PFSK-1 (cell line): Measurements from ENCODE around the gene INPP5D.

Source experiments
- FOXP2 ChIP-seq: optimal IDR thresholded peaks from 2 replicates; pipeline ENCODE3; 2011; ENCODE audit warnings: borderline replicate concordance, control low read depth, inconsistent platforms; ENCODE audit not compliant: insufficient read depth; ENCODE audit errors: extremely low read length, extremely low read depth
- POLR2AphosphoS5 ChIP-seq: IDR thresholded peaks from 2 replicates; pipeline ENCODE4 v1.6.1; 2012; ENCODE audit warnings: low read depth, mild to moderate bottlenecking, control low read depth, low read length, moderate library complexity
- REST ChIP-seq, 2 experiments: IDR thresholded peaks; 2 replicates each; pipeline versions ENCODE4 v1.6.1 to v1.8.0; 2011 to 2012; ENCODE audit warnings: low read depth in 2 of 2, low read length in 2 of 2, control low read depth in 1 of 2, inconsistent platforms in 1 of 2, mild to moderate bottlenecking in 1 of 2, moderate library complexity in 1 of 2; ENCODE audit not compliant: insufficient read depth in 1 of 2
- SIN3A ChIP-seq: IDR thresholded peaks from 2 replicates; pipeline ENCODE4 v1.6.1; 2012; ENCODE audit warnings: mild to moderate bottlenecking, low read length, moderate library complexity, borderline replicate concordance; ENCODE audit not compliant: insufficient read depth
- TAF1 ChIP-seq: IDR thresholded peaks from 2 replicates; pipeline ENCODE4 v1.6.1; 2012; ENCODE audit warnings: low read length, control low read depth, borderline replicate concordance; ENCODE audit not compliant: insufficient read depth

Gene INPP5D

GRCh38 chr2:233163486-233164103, 103.5 kb downstream of the INPP5D start:
- TF ChIP-seq POLR2AphosphoS5 (no peak), FOXP2 (no peak), REST (IDR thresholded peaks at IDR 0.05; ENCODE audit: insufficient read depth in 1 of 2, low read depth in 2 of 2, low read length in 2 of 2) (no peak), TAF1 (no peak), SIN3A (no peak)

DNA sequence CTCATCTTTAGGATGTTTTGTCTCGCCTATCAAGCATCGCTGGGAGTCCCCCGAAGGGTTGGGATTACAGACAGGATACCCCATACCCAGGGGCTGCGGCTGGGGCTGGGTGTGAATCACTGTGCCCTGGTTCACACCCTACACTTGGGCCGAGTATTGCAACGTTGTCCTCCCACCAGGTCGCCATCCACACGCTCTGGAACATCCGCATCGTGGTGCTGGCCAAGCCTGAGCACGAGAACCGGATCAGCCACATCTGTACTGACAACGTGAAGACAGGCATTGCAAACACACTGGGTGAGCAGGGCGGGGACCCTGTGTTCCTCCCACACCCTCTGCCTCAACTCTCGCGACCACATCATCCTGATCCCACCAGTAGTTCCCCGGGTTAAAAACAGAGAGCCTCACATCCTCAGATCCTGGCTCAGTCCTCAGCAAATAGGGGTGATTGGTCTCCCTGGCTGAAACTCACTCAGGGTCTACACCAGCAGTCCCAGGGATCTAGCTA, 104.0 kb downstream of the INPP5D start:
- TF ChIP-seq POLR2AphosphoS5 (no peak), TAF1 (no peak), REST (IDR thresholded peaks at IDR 0.05; ENCODE audit: insufficient read depth in 1 of 2, low read depth in 2 of 2, low read length in 2 of 2) (no peak), SIN3A (no peak), FOXP2 (no peak)

DNA sequence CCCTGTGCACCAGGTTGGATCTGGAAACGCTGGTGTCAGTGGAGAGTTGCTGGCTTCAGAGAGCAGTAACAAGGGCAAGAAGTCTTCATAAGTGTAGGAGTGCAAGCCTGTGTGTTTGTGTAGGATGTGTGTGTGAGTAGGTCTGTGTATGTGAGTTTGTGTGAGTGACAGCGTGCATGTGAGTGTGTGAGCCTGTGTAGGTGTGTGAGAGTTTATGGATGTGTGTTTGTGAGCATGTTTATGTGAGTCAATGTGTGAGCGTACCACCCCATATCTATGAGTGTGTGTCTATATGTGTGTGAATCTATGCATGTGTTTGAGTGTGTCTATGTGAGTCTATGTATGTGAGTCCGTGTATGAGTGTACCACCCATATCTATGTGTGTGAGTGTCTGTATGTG, 104.8 kb downstream of the INPP5D start:
- TF ChIP-seq POLR2AphosphoS5 (no peak), SIN3A (no peak)

DNA sequence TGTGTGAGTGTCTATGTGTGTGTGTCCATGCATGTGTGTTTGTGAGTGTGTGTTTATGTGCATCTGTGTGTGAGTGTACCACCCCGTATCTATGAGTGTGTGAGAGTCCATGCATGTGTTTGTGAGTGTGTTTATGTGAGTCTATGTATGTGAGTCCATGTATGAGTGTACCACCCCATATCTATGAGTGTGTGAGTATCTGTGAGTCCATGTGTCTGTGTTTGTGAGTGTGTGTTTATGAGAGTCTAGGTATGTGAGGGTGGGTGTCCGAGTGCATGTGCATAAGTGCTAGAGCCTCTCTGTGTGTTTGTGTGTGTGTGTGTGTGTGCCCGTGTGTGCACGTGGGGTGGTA, 105.4 kb downstream of the INPP5D start:
- TF ChIP-seq SIN3A (no peak), TAF1 (no peak), FOXP2 (no peak), REST (IDR thresholded peaks at IDR 0.05; ENCODE audit: insufficient read depth in 1 of 2, low read depth in 2 of 2, low read length in 2 of 2) (no peak), POLR2AphosphoS5 (no peak)

- no peak for TF ChIP-seq POLR2AphosphoS5
- 0 out of 4 replicates have a peak, but pooled peaks of 1 of the 2 experiments have one; percentile 12 for TF ChIP-seq REST (IDR thresholded peaks at IDR 0.05; ENCODE audit: insufficient read depth in 1 of 2, low read depth in 2 of 2, low read length in 2 of 2)
- TF ChIP-seq FOXP2: peak; percentile 34
Observed at GRCh38 chr2:233165895-233166661, 105.9 kb downstream of the INPP5D start.
